ENCODE data around the gene TMEM179B. TPM values are rescaled to one million over a fixed set of nuclear protein-coding genes. Genes with fewer than 3 reads are reported as not detected.

The TMEM179B gene
- total and polyA plus RNA-seq, 8 donors = 43.9 to 58.7 (median 51.3) TPM

DNA sequence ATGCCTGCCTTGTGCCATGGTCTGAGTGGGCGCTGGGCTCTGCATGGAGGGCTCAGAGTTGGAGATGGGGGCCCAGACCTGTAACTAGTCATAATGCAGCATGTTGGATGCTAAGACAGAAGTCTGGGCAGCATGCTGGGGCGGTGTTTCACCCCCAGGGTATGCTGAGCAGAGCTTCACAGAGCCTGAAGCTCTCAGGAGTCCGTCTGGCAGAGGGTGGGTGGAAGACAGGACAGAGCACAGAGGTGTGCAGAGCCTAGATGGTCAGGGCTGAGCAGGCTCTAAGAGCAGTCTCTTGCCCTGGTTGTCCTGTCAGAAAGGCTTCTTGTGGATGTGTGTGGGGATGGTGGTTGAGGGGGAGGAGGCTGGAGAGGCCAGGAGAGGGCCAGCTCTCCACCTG lies 8.8 kb upstream of the TMEM179B start:
- ATAC-seq = no peak
- Histone ChIP-seq H3K27ac (no peak overlapping the region), H3K36me3 (peaks cover 0 to 74% of the 10 kb centered on the region in 2 donors), H3K9me3 (no peaks in the 10 kb centered on the region), H3K27me3 (no peaks in the 10 kb centered on the region), H3K4me3 (no peak overlapping the region), H3K4me1 (peaks cover 0 to 13% of the 10 kb centered on the region in 2 donors)
- intact Hi-C loops (cut with DNase I) = no loop called here
- TF ChIP-seq, protein P1, sequence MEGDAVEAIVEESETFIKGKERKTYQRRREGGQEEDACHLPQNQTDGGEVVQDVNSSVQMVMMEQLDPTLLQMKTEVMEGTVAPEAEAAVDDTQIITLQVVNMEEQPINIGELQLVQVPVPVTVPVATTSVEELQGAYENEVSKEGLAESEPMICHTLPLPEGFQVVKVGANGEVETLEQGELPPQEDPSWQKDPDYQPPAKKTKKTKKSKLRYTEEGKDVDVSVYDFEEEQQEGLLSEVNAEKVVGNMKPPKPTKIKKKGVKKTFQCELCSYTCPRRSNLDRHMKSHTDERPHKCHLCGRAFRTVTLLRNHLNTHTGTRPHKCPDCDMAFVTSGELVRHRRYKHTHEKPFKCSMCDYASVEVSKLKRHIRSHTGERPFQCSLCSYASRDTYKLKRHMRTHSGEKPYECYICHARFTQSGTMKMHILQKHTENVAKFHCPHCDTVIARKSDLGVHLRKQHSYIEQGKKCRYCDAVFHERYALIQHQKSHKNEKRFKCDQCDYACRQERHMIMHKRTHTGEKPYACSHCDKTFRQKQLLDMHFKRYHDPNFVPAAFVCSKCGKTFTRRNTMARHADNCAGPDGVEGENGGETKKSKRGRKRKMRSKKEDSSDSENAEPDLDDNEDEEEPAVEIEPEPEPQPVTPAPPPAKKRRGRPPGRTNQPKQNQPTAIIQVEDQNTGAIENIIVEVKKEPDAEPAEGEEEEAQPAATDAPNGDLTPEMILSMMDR (IDR thresholded peaks at IDR 0.05) = no peak
- no peak for DNase-seq

DNA sequence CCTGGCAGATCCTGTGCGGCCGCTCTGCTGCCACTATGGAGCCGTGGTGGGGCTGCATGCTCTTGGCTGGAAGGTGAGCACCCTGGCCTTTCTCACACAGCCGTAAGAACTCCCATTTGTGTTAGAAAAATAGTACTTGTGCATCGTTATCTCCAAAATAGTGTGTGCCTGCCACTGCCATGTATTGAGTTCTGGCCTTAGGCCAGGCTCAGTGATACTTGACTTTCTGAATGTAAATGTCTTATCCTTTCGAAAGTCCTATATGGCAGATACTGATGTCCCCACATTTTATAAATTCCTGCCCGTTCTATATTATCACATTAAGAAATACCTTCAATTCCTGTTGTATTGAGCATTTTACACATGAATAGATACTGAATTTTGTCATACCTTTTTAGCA lies 4.4 kb upstream of the TMEM179B start:
- Histone ChIP-seq H3K9me3 (no peaks in the 10 kb centered on the region), H3K36me3 (peaks cover 0 to 57% of the 10 kb centered on the region in 2 donors), H3K27ac (no peak overlapping the region), H3K27me3 (no peaks in the 10 kb centered on the region), H3K4me1 (peaks cover 5 to 13% of the 10 kb centered on the region in 2 donors), H3K4me3 (no peak overlapping the region)
- TF ChIP-seq, protein P1 (IDR thresholded peaks at IDR 0.05) = no peak
- ATAC-seq (no peak), DNase-seq (no peak)
- intact Hi-C loops (cut with DNase I) = no loop called here

DNA sequence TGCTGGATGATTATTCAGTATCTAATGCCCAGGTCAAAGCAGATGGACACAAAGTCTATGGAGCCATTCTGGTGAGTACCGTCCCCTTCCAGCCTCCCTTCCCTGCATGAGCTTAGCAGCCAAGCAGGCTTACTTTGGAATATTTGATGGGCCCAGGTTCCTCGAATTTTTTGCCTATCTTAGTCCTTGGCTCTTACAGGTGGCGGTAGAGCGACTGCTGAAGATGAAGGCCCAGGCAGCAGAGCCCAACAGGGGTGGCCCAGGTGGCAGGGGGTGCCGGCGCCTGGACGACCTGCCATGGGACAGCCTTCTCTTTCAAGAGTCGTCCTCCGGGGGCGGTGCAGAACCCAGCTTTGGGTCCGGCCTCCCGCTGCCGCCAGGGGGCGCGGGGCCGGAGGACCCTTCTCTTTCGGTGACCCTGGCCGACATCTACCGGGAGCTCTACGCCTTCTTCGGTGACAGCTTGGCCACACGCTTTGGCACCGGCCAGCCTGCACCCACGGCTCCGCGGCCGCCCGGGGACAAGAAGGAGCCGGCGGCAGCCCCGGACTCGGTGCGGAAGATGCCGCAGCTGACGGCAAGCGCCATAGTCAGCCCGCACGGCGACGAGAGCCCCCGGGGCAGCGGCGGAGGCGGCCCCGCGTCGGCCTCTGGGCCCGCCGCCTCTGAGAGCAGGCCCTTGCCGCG lies 741 bp upstream of the TMEM179B start:
- intact Hi-C loops (cut with DNase I) = no loop called here

DNA sequence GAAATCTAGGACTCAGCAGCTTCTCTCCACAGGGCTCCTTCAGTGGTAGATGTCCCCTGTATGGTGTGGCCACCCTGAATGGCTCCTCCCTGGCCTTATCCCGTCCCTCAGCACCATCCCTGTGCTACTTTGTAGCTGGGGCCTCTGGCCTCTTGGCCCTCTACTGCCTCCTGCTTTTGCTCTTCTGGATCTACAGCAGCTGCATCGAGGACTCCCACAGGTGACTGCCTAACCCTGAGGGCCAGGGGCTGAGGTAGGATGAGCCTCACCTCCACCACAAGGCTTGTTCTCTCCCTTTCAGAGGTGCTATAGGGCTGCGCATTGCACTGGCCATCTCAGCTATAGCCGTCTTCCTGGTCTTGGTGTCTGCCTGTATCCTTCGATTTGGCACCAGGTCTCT lies 1.8 kb downstream of the TMEM179B start:
- Histone ChIP-seq H3K4me3 (no peak overlapping the region), H3K9me3 (no peaks in the 10 kb centered on the region), H3K4me1 (peaks cover 26 to 66% of the 10 kb centered on the region in 2 donors), H3K27ac (no peak overlapping the region), H3K27me3 (no peaks in the 10 kb centered on the region), H3K36me3 (peaks cover 0 to 44% of the 10 kb centered on the region in 2 donors)
- intact Hi-C loops (cut with DNase I) = no loop called here
- no peak for DNase-seq
- TF ChIP-seq, protein P1 (IDR thresholded peaks at IDR 0.05) = no peak
- no peak for ATAC-seq

More for the DNA sequence above, 741 bp upstream of the TMEM179B start:
- DNase-seq (peak; percentile 83 to 97 (median 91)), ATAC-seq (peak; percentile 84)
- H3K36me3 ChIP-seq = peaks cover 0 to 43% of the 10 kb centered on the region in 2 donors
- peak overlapping the region; percentile 96 to 98 for H3K27ac ChIP-seq
- H3K9me3 ChIP-seq = no peaks in the 10 kb centered on the region
- no peaks in the 10 kb centered on the region for H3K27me3 ChIP-seq
- TF ChIP-seq, protein P1 (IDR thresholded peaks at IDR 0.05) = peak; percentile 90 to 97
- peak overlapping the region; percentile 91 to 96 for H3K4me3 ChIP-seq
- peaks cover 18 to 50% of the 10 kb centered on the region in 2 donors for H3K4me1 ChIP-seq

DNA sequence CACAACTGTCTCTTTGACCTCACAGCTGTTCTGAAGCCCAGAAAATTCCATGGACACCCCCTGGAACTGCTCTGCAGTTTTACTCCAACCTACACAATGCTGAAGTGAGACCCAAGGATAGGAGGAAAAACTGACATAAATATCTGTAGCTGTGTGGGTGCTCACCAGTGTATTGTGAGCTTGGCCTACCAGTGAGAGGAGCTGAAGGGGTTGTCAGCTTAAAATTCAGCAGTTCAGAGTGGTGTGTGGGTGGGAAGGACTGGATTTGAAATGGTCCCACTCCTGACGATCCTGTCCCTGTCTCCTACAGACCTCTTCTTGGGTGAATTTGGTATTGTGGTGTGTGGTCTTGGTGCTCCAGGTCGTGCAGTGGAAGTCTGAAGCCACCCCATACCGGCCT lies 2.4 kb downstream of the TMEM179B start:
- ATAC-seq (no peak), DNase-seq (no peak)
- Histone ChIP-seq H3K9me3 (no peaks in the 10 kb centered on the region), H3K27ac (no peak overlapping the region), H3K36me3 (peaks cover 0 to 49% of the 10 kb centered on the region in 2 donors), H3K4me1 (peaks cover 26 to 66% of the 10 kb centered on the region in 2 donors), H3K4me3 (no peak overlapping the region), H3K27me3 (no peaks in the 10 kb centered on the region)
- TF ChIP-seq, protein P1 (IDR thresholded peaks at IDR 0.05) = no peak
- intact Hi-C loops (cut with DNase I) = no loop called here
